SK-N-SH (cell line): ENCODE measurements around the gene MCM3AP.

Experiments
- CHD2 ChIP-seq: fragments of 150-350 bp; IDR thresholded peaks from 2 replicates; pipeline ENCODE4 v1.6.1; 2018; ENCODE audit warnings: low read length; ENCODE audit not compliant: partially characterized antibody
- CTCF ChIP-seq: fragments of 200-600 bp; sonication (generic); IDR thresholded peaks from 2 replicates; pipeline ENCODE4 v1.6.1; 2017; ENCODE audit warnings: antibody characterized with exemption, mild to moderate bottlenecking, moderate library complexity
- EZH2phosphoT487 ChIP-seq: fragments of 200-600 bp; sonication (generic); IDR thresholded peaks from 2 replicates; pipeline ENCODE4 v1.6.1; 2017; ENCODE audit warnings: low read depth, mixed run types, mild to moderate bottlenecking, antibody characterized with exemption, moderate library complexity, borderline replicate concordance
- FOXM1 ChIP-seq: IDR thresholded peaks from 2 replicates; pipeline ENCODE4 v1.4.0; 2012; ENCODE audit warnings: low read depth, mild to moderate bottlenecking
- JUND ChIP-seq: IDR thresholded peaks from 2 replicates; pipeline ENCODE4 v1.4.0; 2012
- MAX ChIP-seq: IDR thresholded peaks from 2 replicates; pipeline ENCODE4 v1.4.0; 2012; ENCODE audit warnings: low read depth
- NFIC ChIP-seq: IDR thresholded peaks from 2 replicates; pipeline ENCODE4 v1.4.0; 2012; ENCODE audit warnings: borderline replicate concordance
- NRF1 ChIP-seq: IDR thresholded peaks from 2 replicates; pipeline ENCODE4 v1.6.1; 2012; ENCODE audit warnings: low read depth, mild to moderate bottlenecking, low read length
- SMC3 ChIP-seq: IDR thresholded peaks from 2 replicates; pipeline ENCODE4 v1.6.1; 2012; ENCODE audit warnings: low read depth, low read length, improper control_type of control experiment
- TAF1 ChIP-seq: IDR thresholded peaks from 2 replicates; pipeline ENCODE4 v1.6.1; 2012; ENCODE audit warnings: low read depth, mild to moderate bottlenecking, low read length, moderate library complexity, borderline replicate concordance

- no peak for TF ChIP-seq NRF1
- no peak for TF ChIP-seq SMC3
- TF ChIP-seq CHD2: no peak
- TF ChIP-seq CTCF: no peak
- no peak for TF ChIP-seq FOXM1
- TF ChIP-seq MAX: no peak
- no peak for TF ChIP-seq NFIC
- no peak for TF ChIP-seq EZH2phosphoT487
- TF ChIP-seq JUND: no peak
- TF ChIP-seq TAF1: no peak
Measured at GRCh38 chr21:46205766-46206162, 79.6 kb downstream of the MCM3AP start.
